GM18907 (cell line): ENCODE data around the gene GULP1.
A peak's percentile ranks its signal among the peaks of the same experiment; 100 is the strongest.

Experiments used
- ATAC-seq: cut with Tn5 transposase; IDR thresholded peaks from one replicate; pipeline ENCODE4 v1.9.1; 2021; ENCODE audit warnings: mild to moderate bottlenecking, moderate library complexity; ENCODE audit not compliant: unreplicated experiment

The GULP1 gene

DNA sequence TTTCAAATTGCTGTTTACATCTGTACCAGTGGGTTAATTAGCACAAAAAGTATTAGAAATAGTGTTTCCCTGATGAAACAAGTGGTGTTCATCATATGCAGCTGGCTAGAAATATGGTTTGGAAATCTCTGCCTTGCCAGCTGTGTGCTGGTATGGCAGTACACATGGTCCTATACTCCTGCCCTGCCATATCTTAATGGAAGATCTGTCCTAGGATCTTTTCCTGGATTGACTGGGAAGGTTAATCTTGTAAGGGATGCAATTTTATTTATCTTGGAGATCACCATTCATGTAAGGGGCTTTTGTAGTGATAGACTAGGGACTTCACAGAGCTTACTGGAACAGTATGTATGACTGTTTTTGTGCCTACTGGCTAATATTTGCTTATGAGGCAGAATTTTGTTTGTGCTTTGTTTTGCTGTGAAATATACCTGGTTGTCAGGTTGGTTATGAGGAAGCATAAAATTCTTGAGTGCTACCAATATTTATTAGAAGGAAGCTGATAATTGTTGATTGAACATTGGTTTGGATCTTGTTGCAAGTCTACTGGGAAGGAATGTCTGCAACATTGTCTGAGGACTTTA is 73.5 kb downstream of the GULP1 start:
- no peak for ATAC-seq

GRCh38 chr2:188367164-188367563 is 75.5 kb downstream of the GULP1 start:
- no peak for ATAC-seq

- peak; percentile 85 for ATAC-seq
Measured at GRCh38 chr2:188369365-188369764, 77.7 kb downstream of the GULP1 start.

DNA sequence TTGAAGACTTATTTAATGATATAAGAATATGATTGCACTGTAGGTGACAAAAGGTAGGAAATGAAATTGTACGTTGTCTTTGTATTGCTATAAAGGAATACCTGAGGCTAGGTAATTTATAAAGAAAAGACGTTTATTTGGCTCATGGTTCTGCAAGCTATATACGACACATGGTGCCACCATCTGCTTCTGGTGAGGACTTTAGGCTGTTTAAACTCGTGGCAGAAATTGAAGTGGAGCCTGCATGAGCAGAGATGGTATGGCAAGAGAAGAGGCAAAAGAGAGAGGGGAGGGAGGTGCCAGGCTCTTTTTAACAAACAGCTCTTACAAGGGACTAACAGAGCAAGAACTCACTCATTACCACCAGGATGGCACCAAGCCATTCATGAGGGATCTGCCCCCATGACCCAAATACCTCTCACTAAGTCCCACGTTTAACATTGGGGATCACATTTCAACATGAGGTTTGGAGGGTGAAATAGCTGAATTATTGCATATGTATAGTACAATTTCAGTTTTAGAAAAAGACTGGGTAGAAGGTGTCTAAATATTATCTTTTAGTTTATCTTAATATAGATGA is 86.8 kb downstream of the GULP1 start:
- no peak for ATAC-seq

- ATAC-seq, result no peak
Measured at GRCh38 chr2:188379748-188380147, 88.1 kb downstream of the GULP1 start.

GRCh38 chr2:188380280-188380679 is 88.6 kb downstream of the GULP1 start:
- no peak for ATAC-seq

DNA sequence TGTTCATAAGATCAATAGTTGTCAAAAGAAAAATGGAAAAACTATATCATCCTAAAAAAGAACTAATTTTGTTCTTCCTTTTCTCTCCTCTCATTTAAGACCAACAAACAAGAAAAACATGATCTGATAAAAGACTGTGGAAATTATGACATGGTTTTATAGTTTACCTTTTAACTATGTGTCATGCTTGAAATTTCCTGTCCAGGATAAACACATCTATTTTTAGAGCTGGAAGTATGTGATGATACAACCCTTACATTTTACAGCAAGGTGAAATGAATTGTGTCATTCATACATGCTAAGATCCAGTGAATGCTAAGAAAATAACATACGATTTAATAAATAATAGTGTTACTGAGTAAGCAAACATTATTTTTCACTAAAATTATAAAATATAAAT is 89.9 kb downstream of the GULP1 start:
- ATAC-seq, result no peak

GRCh38 chr2:188382107-188382506 is 90.4 kb downstream of the GULP1 start:
- no peak for ATAC-seq

- ATAC-seq, result no peak
Measured at GRCh38 chr2:188383158-188383557, 91.5 kb downstream of the GULP1 start.

DNA sequence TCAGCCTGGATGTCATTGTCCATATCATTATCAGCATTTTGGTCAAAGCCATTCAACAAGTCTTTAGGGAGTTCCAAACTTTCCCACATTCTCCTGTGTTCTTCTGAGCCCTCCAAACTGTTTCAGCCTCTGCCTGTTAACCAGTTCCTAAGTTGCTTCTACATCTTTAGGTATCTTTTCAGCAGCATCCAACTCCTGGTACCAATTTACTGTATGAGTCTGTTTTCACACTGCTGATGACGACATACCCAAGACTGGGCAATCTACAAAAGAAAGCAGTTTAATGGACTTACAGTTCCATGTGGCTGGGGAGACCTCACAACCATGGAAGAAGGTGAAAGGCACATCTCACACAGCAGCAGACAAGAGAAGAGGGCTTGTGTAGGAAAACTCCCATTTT is 94.2 kb downstream of the GULP1 start:
- no peak for ATAC-seq

- no peak for ATAC-seq
Measured at GRCh38 chr2:188388831-188389230, 97.2 kb downstream of the GULP1 start.

DNA sequence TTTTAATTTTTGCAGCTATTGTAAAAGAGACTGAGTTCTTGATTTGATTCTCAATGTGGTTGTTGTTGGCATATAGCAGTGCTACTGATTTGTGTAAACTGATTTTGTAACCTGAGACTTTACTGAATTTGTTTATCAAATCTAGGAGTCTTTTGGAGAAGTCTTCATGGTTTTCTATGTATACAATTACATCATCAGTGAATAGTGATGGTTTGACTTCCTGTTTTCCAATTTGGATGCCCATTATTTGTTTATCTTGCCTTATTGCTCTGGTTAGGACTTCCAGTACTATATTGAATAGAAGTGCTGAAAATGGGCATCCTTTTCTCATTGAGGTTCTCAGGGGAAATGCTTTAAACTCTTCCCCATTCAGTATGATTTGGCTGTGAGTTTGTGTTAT is 99.7 kb downstream of the GULP1 start:
- ATAC-seq, result no peak

DNA sequence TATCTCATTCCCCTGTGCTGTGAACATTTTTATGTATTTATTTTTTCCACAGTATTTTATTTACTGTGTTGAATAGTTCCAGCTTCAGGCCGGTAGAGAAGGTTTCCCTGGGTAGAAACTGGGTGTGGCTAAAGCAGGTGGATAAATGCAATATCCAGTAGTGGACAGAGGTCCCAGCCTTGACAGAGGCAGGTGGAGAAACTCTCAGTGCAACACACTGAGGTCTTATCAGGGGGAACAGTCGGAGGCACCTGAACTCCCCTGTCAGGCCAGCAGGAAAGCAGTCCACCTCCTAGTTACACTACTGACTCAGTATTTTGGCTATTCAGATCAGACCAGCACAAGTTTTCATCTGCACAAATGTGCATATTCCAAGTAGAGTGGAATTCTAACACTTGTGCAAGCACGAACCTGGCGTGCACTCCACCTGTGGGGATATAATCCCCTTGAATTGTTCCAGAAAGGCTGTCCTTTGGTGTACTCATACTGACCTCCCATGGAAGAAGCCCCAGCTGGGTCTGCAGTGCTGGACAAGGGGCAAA is 103.3 kb downstream of the GULP1 start:
- no peak for ATAC-seq

DNA sequence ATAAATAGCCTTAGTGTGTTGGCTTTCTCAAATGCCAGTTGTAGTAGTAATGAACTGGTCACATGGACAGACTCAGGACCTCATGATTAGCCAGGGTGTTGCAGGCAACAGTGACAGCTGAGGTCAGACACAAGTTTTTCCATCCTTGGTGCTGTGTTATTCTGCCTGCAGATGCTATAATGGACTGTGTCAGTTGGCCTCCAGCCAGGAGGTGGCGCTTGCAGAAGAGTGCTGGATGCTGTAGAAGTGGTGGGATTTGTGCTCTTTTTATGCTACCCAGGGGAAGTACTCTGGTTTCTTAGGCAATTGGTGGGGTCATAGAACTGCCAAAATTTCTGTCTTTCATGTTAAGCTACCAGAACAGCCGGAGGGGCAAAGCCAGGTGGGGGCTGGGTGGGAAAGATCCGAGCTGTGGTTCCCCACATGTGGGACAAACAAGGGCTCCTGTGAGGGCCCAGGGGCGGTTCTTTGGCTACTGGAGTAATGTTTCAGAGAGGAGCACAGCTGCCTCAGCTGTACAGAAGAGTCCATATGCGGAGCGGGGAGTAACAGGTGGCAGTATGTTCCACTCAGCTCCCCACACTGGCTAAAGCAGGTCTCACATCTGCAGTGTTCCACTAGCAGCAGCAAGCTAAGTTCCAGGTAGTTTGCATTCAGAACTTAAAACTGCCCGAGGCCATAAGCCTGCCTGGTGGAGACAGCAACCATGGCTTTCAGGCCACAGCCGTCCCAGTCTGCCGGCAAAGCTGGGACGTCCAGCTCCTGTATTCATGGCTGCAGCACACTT is 104.4 kb downstream of the GULP1 start:
- no peak for ATAC-seq

- no peak for ATAC-seq
Measured at GRCh38 chr2:188399159-188399558, 107.5 kb downstream of the GULP1 start.

DNA sequence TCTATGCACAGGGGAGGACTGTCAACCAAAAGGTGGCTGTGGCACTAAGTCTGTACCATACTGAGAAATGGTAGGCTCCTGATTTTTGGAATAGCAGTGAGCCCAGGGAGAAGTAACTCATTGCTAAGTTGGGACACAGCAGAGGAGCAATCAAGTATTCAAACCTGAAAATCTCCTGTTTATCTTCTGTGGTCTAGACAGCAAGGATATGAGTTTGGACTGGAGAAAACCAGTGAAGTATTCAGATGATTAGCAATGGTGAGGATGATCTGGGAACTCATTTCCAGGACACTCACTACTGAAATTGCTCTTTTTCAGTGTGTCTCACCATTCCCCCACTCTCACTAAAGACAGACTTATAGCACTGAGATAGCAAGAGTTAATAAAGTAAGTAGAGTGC is 112.0 kb downstream of the GULP1 start:
- ATAC-seq, result no peak

DNA sequence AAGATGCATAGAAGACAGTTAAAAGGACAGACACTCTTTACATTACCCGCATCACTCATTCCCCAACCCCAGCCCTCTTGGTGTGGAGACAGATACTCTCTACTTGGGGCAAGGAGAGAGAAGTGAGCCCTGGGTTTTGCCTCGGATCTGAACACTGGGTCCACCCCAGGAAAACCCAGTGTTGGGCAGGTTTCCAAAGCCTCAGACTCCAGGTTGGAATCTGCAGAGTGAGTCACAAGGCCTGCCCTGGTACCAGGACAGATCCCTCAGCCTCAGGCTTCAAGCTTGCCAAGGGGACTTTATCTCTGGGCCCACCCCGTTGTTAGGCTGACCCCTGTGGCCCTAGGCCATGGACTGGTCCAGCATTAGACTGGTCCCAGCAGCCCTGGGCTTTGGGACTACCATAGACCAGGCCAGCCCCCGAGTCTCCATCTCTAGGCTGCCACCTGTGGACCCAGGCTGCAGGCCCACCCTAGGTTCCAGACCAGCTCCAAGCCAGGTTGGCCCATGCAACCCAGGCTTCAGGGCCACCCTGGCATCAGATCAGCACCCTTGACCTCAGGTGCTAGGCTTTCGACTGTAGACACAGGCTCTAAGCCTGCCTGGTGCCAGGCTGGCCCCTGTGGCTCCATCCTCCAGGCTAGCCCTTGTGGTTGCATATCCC is 112.8 kb downstream of the GULP1 start:
- ATAC-seq, result no peak

DNA sequence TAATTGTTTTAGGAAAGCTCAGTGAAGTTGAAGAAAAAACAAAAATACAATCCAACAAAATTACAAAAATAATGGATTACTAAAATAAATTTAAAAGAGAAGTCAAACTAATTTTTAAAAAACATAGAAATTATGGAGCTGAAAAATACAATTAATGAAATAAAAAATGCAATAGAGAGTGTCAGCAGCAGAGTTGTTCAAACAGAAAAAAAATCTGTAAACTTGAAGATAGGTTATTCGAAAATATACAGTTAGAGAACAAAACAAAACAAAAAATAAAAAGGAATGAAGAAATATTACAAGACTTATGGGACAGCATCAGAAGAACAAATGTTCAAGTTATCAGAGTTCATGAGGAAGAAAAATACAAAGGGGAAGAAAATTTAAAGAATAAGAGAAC is 114.7 kb downstream of the GULP1 start:
- no peak for ATAC-seq

GRCh38 chr2:188410504-188411235 is 119.0 kb downstream of the GULP1 start:
- ATAC-seq, result no peak

DNA sequence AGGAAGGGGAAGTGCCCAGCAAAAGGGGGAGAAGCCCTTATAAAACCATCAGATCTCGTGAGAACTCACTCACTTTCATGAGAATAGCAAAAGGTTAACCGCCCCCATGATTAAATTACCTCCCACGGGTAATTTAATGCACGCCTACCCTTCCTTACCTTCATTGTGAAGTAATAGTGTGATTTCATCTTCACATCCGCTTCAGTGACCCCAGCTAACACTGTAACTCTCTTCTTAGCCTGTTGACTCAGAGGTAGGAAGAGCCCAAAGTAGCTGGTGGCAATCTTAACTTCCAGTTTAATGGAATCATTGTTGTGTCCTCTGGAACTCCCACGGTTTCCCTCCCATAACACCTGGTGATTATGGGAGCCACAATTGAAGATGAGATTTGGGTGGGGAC is 120.5 kb downstream of the GULP1 start:
- ATAC-seq, result no peak

- ATAC-seq, result peak; percentile 30
Measured at GRCh38 chr2:188414411-188414810, 122.7 kb downstream of the GULP1 start.
